Ovary (tissue), 3 donors: ENCODE results near the gene CRMP1.

Experiments
- CTCF ChIP-seq, 3 donors: fragments of 450-650 bp in 2 of 3; fragments of 200-600 bp in 1 of 3; IDR thresholded peaks; one replicate each; pipeline versions ENCODE4 v1.5.1 to v1.8.0; 2016 to 2022; ENCODE audit warnings: antibody characterized with exemption in 3 of 3, mild to moderate bottlenecking in 1 of 3
- EP300 ChIP-seq: sonication (generic); formaldehyde crosslinking; IDR thresholded peaks from one replicate; pipeline ENCODE4 v1.6.1; 2017; ENCODE audit warnings: antibody characterized with exemption
- POLR2A ChIP-seq: fragments of 450-650 bp; IDR thresholded peaks from one replicate; pipeline ENCODE4 v1.6.1; 2017; ENCODE audit warnings: antibody characterized with exemption, mild to moderate bottlenecking, moderate library complexity
- donor health status: DM: no; HTN: no; CAD: no.

- TF ChIP-seq CTCF (IDR thresholded peaks at IDR 0.05): no peak
- no peak for TF ChIP-seq POLR2A
- TF ChIP-seq EP300: no peak
These were observed 84.7 kb downstream of the CRMP1 start for GRCh38 chr4:5808081-5808741.
